HG02571 (cell line): ENCODE data around the gene PTPN3.

Experiments
- ATAC-seq: cut with Tn5 transposase; IDR thresholded peaks from one replicate; pipeline ENCODE4 v1.9.1; 2021; ENCODE audit warnings: mild to moderate bottlenecking, moderate library complexity; ENCODE audit not compliant: unreplicated experiment

Gene PTPN3

GRCh38 chr9:109428854-109429253, 69.3 kb downstream of the PTPN3 start:
- ATAC-seq, result no peak

- ATAC-seq, result no peak
These were observed 70.2 kb downstream of the PTPN3 start for GRCh38 chr9:109427886-109428285.

GRCh38 chr9:109426626-109427402, 71.3 kb downstream of the PTPN3 start:
- ATAC-seq, result no peak

- no peak for ATAC-seq
These were observed 73.5 kb downstream of the PTPN3 start for GRCh38 chr9:109424618-109425017.

- ATAC-seq, result no peak
These were observed 74.2 kb downstream of the PTPN3 start for GRCh38 chr9:109423877-109424276.

- ATAC-seq, result peak; percentile 81
These were observed 75.5 kb downstream of the PTPN3 start for GRCh38 chr9:109422641-109423040.

- no peak for ATAC-seq
These were observed 76.8 kb downstream of the PTPN3 start for GRCh38 chr9:109421026-109421970.

GRCh38 chr9:109419531-109419930, 78.6 kb downstream of the PTPN3 start:
- no peak for ATAC-seq

- no peak for ATAC-seq
These were observed 79.3 kb downstream of the PTPN3 start for GRCh38 chr9:109418827-109419226.

- ATAC-seq, result no peak
These were observed 80.2 kb downstream of the PTPN3 start for GRCh38 chr9:109417585-109418544.

GRCh38 chr9:109417054-109417453, 81.1 kb downstream of the PTPN3 start:
- ATAC-seq, result no peak

GRCh38 chr9:109416135-109416706, 81.9 kb downstream of the PTPN3 start:
- peak; percentile 65 for ATAC-seq

- ATAC-seq, result no peak
These were observed 83.9 kb downstream of the PTPN3 start for GRCh38 chr9:109414125-109414785.

- no peak for ATAC-seq
These were observed 86.2 kb downstream of the PTPN3 start for GRCh38 chr9:109411798-109412352.

GRCh38 chr9:109411069-109411761, 86.9 kb downstream of the PTPN3 start:
- peak; percentile 74 for ATAC-seq

GRCh38 chr9:109409773-109410397, 88.2 kb downstream of the PTPN3 start:
- no peak for ATAC-seq

GRCh38 chr9:109408759-109409462, 89.2 kb downstream of the PTPN3 start:
- ATAC-seq, result no peak
